Measurements from ENCODE around the gene CENATAC. TPM values are rescaled to one million over a fixed set of nuclear protein-coding genes. Genes with fewer than 3 reads are reported as not detected.
"Not testable (repeated sequence)": the region's sequence is repeated elsewhere in the genome, so short reads cannot be mapped to it uniquely, and the experiment has no call there.

The CENATAC gene
- total RNA-seq, 1 donor from 2014 or later: 36.4 TPM

DNA sequence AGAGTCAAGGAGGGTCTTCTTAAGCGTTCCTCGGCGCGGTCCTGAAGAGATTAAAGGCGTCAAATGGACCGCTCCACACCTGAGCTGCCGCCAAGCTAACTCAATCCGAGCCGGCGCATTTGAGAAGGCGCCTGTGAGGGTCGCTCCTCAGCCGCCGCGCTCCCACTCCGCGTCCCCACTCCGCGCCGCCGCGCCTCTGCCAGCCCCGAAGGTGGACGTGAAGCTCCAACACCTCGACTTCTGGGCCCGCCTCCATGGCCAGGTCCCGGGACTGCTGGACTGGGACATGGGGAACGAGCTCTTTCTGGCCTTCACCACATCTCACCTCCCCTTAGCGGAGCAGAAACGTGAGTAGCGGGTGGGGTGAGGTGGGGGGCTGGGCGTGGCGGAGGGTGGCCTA is 26.3 kb upstream of the CENATAC start, which contains the start of gene FOXR1:
FOXR1 (plus strand) TSS at position 116 of the 400 bp plus-strand sequence; CDS start at position 287, 171 bp downstream.
- Mint-ChIP-seq H3K4me3 (no peak within 1 kb of the TSS), H3K27me3 (peaks cover 4% of the 10 kb centered on the region), H3K27ac (no peak within 1 kb of the TSS), H3K9me3 (no peaks in the 10 kb centered on the region), H3K4me1 (ENCODE audit: unreplicated experiment) (no peaks in the 10 kb centered on the region), H3K36me3 (no peaks in the 10 kb centered on the region)
- TF ChIP-seq, protein P1, sequence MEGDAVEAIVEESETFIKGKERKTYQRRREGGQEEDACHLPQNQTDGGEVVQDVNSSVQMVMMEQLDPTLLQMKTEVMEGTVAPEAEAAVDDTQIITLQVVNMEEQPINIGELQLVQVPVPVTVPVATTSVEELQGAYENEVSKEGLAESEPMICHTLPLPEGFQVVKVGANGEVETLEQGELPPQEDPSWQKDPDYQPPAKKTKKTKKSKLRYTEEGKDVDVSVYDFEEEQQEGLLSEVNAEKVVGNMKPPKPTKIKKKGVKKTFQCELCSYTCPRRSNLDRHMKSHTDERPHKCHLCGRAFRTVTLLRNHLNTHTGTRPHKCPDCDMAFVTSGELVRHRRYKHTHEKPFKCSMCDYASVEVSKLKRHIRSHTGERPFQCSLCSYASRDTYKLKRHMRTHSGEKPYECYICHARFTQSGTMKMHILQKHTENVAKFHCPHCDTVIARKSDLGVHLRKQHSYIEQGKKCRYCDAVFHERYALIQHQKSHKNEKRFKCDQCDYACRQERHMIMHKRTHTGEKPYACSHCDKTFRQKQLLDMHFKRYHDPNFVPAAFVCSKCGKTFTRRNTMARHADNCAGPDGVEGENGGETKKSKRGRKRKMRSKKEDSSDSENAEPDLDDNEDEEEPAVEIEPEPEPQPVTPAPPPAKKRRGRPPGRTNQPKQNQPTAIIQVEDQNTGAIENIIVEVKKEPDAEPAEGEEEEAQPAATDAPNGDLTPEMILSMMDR (conservative IDR thresholded peaks at IDR 0.05): no peak
- no peak for DNase-seq (ENCODE audit: extremely low spot score, unreplicated experiment)

DNA sequence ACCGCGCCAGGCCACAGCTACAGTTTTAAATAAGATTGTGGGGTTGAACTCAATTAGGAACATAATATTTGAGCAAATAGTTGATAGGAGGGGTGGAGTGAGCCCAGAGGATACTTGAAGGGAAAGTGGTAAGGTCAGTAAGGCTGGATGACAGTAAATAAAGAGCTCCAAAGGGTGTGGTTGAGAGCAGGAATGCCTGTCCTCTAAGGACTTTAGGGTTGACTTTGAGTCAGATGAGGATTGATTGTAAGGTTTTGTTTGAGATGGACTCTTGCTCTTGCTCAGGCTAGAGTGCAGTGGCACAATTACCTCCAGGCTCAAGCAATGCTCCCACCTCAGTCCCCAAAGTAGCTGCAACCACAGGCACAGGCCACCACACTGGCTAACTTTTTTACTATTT is 24.0 kb upstream of the CENATAC start:
- no peaks in the 10 kb centered on the region for H3K9me3 Mint-ChIP-seq
- peaks cover 7% of the 10 kb centered on the region for H3K27me3 Mint-ChIP-seq
- H3K4me3 Mint-ChIP-seq: no peak overlapping the region
- TF ChIP-seq, protein P1 (conservative IDR thresholded peaks at IDR 0.05): no peak
- H3K36me3 Mint-ChIP-seq: no peaks in the 10 kb centered on the region
- H3K27ac Mint-ChIP-seq: no peak overlapping the region
- DNase-seq (ENCODE audit: extremely low spot score, unreplicated experiment): no peak
- H3K4me1 Mint-ChIP-seq (ENCODE audit: unreplicated experiment): peaks cover 3% of the 10 kb centered on the region

DNA sequence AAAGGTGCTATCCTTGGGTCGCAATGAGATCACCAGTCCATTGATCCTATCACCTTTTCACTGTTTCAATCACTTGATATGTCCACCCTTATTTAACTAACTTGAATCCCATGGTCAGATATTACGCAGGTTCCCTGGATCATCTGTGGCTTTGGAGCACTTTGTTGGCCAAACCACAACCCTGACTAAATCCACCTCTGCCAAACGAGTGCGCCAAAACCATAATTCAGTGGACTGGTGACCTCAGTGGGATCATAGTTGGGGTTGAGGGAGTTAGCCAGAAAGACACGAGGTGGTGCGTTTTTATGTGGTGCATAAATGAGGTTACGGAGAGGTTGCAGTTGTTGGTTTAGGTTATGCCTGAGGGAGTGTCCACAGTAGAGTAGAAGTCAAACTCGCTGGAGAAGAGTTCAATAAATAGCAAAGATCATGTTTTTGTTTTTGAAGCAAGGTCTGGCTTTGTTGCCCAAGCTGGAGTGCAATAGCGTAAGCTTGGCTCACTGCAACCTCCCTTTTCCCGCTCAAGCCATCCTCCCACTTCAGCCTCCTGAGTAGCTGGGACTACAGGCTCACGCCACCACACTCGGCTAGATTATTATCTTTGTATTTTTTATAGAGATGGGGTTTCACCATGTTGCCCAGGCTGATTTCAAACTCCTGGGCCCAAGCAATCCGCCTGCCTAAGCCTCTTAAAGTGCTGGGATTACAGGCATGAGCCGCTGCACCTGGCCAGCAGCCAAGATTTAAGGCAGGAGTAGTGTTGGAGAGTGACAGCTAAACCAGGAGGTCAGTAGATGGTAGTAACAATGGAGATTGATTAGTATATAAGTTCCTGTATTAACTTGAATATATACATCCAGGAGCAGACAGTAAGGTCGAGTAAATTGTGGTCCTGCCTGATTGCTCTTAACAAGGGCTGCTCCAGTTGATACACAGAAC is 21.9 kb upstream of the CENATAC start:
- Mint-ChIP-seq H3K4me3 (no peak overlapping the region), H3K36me3 (no peaks in the 10 kb centered on the region), H3K27me3 (peaks cover 7% of the 10 kb centered on the region), H3K4me1 (ENCODE audit: unreplicated experiment) (peaks cover 7% of the 10 kb centered on the region), H3K9me3 (no peaks in the 10 kb centered on the region), H3K27ac (no peak overlapping the region)
- TF ChIP-seq, protein P1 (conservative IDR thresholded peaks at IDR 0.05): no peak
- DNase-seq (ENCODE audit: extremely low spot score, unreplicated experiment): no peak

DNA sequence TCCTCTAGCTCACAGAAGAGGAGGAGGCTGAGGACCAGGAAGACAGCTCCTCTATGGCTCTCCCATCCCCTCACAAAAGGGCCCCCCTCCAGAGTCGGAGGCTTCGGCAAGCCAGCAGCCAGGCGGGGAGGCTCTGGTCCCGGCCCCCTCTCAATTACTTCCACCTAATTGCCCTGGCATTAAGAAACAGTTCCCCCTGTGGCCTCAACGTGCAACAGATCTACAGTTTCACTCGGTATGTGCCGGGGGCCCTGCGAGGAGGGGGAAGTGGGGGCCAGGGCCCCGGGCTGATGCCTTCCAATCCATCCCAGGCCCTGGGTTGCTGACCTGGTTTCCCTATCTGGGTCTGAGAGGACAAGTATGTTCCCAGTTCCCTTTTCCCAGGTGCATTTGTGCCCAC is 18.5 kb upstream of the CENATAC start:
- H3K36me3 Mint-ChIP-seq: no peaks in the 10 kb centered on the region
- DNase-seq (ENCODE audit: extremely low spot score, unreplicated experiment): no peak
- no peaks in the 10 kb centered on the region for H3K9me3 Mint-ChIP-seq
- H3K27ac Mint-ChIP-seq: no peak overlapping the region
- H3K4me1 Mint-ChIP-seq (ENCODE audit: unreplicated experiment): peaks cover 7% of the 10 kb centered on the region
- TF ChIP-seq, protein P1 (conservative IDR thresholded peaks at IDR 0.05): peak; percentile 19
- peaks cover 7% of the 10 kb centered on the region for H3K27me3 Mint-ChIP-seq
- H3K4me3 Mint-ChIP-seq: no peak overlapping the region

DNA sequence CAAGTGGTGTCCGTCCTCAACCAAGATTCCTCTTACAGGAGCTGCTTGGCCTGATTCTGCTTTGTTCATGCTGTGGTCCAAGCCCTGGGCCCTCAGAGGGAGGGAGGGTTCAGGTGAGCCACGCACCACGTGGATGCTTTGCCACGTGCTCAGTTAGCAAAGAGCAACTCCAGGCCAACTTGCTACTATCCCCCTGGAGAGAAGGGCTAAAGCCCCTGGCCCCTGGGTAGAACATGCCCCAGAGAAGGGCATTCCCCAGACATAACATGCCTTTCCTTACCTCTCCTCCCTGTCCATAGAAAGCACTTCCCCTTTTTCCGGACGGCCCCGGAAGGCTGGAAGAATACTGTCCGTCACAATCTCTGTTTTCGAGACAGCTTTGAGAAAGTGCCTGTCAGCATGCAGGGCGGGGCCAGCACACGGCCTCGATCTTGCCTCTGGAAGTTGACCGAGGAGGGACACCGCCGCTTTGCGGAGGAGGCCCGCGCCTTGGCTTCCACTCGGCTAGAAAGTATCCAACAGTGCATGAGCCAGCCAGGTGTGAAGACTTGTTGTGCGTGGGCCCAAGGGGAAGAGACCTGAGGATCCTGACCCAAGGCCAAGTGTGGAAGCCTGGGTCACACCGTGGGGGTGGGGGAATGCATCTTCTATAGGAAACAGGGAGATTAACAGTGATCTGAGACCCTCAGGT is 17.6 kb upstream of the CENATAC start:
- TF ChIP-seq, protein P1 (conservative IDR thresholded peaks at IDR 0.05): no peak
- Mint-ChIP-seq H3K27me3 (peaks cover 3% of the 10 kb centered on the region), H3K4me3 (no peak overlapping the region), H3K9me3 (no peaks in the 10 kb centered on the region), H3K36me3 (no peaks in the 10 kb centered on the region), H3K27ac (no peak overlapping the region), H3K4me1 (ENCODE audit: unreplicated experiment) (peaks cover 7% of the 10 kb centered on the region)
- DNase-seq (ENCODE audit: extremely low spot score, unreplicated experiment): no peak

DNA sequence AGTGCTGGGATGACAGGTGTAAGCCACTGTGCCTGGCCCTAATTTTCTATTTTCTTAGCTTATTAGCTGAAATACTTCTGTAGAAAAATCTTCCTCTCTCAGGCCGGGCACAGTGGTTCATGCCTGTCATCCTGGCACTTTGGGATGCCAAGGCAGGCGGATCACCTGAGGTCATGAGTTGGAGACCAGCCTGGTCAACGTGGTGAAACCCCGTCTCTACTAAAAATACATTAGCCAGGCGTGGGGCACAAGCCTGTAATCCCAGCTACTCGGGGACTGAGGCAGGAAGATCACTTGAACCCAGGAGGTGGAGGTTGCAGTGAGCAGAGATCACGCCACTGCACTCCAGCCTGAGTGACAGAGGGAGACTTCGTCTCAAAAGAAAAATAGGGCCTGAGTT is 13.6 kb upstream of the CENATAC start:
- H3K4me1 Mint-ChIP-seq (ENCODE audit: unreplicated experiment); H3K4me3 Mint-ChIP-seq; H3K9me3 Mint-ChIP-seq; DNase-seq (ENCODE audit: extremely low spot score, unreplicated experiment); H3K36me3 Mint-ChIP-seq; H3K27ac Mint-ChIP-seq; H3K27me3 Mint-ChIP-seq: not testable (repeated sequence)

Data from type B pancreatic cell (in vitro differentiated cells).